Stomach (tissue), 4 donors: ENCODE results near the gene MBD4.

Source experiments
- POLR2A ChIP-seq, 4 donors: fragments of 450-650 bp; IDR thresholded peaks; one replicate each; pipeline ENCODE4 v1.6.1; 2016; ENCODE audit warnings: antibody characterized with exemption in 4 of 4, control low read depth in 2 of 4, mild to moderate bottlenecking in 1 of 4, moderate library complexity in 1 of 4
- TF ChIP-seq, protein P1 (sequence below), 7 experiments: fragments of 450-650 bp in 4 of 7; fragments of 200-600 bp in 3 of 7; sonication (generic) in 3 of 7; IDR thresholded peaks; one replicate each; pipeline ENCODE4 v1.5.1; 2016 to 2019; ENCODE audit warnings: antibody characterized with exemption in 7 of 7, control low read depth in 2 of 7, mild to moderate bottlenecking in 1 of 7

DNA sequence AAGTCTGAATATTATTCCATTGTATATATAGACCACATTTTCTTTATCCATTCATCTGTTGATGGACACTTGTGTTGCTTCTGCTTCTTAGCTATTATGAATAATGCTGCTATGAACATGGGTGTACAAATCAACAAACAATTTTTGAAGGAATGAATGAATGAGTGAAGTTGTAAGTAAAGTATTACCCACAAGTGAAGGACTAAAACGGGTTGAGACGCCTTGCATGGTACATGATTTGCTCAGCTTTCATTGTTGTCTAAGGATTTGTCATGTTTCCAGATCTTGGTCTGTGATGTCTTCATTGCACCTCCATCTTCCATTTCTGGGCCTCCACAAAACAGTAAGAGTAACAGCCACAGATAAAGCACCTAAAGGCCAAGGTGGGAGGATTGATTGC lies 20.8 kb upstream of the MBD4 start:
- TF ChIP-seq, protein P1, sequence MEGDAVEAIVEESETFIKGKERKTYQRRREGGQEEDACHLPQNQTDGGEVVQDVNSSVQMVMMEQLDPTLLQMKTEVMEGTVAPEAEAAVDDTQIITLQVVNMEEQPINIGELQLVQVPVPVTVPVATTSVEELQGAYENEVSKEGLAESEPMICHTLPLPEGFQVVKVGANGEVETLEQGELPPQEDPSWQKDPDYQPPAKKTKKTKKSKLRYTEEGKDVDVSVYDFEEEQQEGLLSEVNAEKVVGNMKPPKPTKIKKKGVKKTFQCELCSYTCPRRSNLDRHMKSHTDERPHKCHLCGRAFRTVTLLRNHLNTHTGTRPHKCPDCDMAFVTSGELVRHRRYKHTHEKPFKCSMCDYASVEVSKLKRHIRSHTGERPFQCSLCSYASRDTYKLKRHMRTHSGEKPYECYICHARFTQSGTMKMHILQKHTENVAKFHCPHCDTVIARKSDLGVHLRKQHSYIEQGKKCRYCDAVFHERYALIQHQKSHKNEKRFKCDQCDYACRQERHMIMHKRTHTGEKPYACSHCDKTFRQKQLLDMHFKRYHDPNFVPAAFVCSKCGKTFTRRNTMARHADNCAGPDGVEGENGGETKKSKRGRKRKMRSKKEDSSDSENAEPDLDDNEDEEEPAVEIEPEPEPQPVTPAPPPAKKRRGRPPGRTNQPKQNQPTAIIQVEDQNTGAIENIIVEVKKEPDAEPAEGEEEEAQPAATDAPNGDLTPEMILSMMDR (IDR thresholded peaks at IDR 0.05) = no peak
- no peak for TF ChIP-seq POLR2A (IDR thresholded peaks at IDR 0.05)
